Testis (tissue), 3 donors: ENCODE measurements around the gene LRRC17. TPM values are rescaled to one million over a fixed set of nuclear protein-coding genes. Genes with fewer than 3 reads are reported as not detected.

ENCODE experiments used
- DNase-seq: peaks from one replicate; pipeline ENCODE4 v3.0.0-alpha.2; 2019
- H3K27ac ChIP-seq, 2 donors: fragments of 200-600 bp; sonication (generic); one replicate each; pipeline ENCODE4 v1.5.1; 2019
- H3K27me3 ChIP-seq: fragments of 200-600 bp; sonication (generic); one replicate; pipeline ENCODE4 v1.5.1; 2019
- H3K36me3 ChIP-seq: fragments of 200-600 bp; sonication (generic); one replicate; pipeline ENCODE4 v1.5.1; 2017; ENCODE audit warnings: low read depth; ENCODE audit errors: missing control alignments
- H3K4me1 ChIP-seq: fragments of 200-600 bp; sonication (generic); one replicate; pipeline ENCODE4 v1.5.1; 2019
- H3K4me3 ChIP-seq, 2 donors: fragments of 200-600 bp; sonication (generic); one replicate each; pipeline ENCODE4 v1.5.1; 2017 to 2019
- H3K9me3 ChIP-seq: fragments of 200-600 bp; sonication (generic); one replicate; pipeline ENCODE4 v1.5.1; 2017
- CTCF ChIP-seq, 3 experiments: fragments of 450-650 bp in 2 of 3; fragments of 200-600 bp in 1 of 3; sonication (generic) in 1 of 3; IDR thresholded peaks; one replicate each; pipeline ENCODE4 v1.5.1; 2016 to 2019; ENCODE audit warnings: antibody characterized with exemption in 3 of 3, mild to moderate bottlenecking in 2 of 3, moderate library complexity in 1 of 3
- POLR2A ChIP-seq: fragments of 450-650 bp; IDR thresholded peaks from one replicate; pipeline ENCODE4 v1.6.1; 2017; ENCODE audit warnings: antibody characterized with exemption, mild to moderate bottlenecking, moderate library complexity
- WGBS, 2 donors: methylation state at CpG; one replicate each; pipeline ENCODE4 v1.1.5; 2018; 5-methylcytosine and 5-hydroxymethylcytosine counted together
- intact Hi-C: fragments of 100-400 bp; cut with DNase I; formaldehyde crosslinking; loops from one replicate; pipeline ENCODE4 v1.15.1; 2023; ENCODE audit warnings: low total_unique reads
- polyA plus RNA-seq: library from polyadenylated mRNA; stranded (reverse); fragments of 350-450 nt; fragmentation: Illumina TruSeq; extraction: RNeasy Lipid Tissue Mini Kit (QIAGEN cat#74804); gene quantifications from one replicate; pipeline ENCODE4 v1.2.3, GENCODE V29; 2014; ENCODE audit warnings: low read depth, low replicate concordance; ENCODE audit not compliant: insufficient read depth
- total RNA-seq, 2 donors: library from RNA; depleted of rRNA; stranded (reverse); fragments of >200 nt; gene quantifications; one replicate each; pipeline ENCODE4 v1.2.3, GENCODE V29; 2016

LRRC17 gene
- total and polyA plus RNA-seq, 3 donors from 2014 or later: 5.8 to 9.7 (median 8.2) TPM

GRCh38 chr7:102935450-102936115 is 22.8 kb downstream of the LRRC17 start:
- intact Hi-C loops: no loop called here
- no peaks in the 10 kb centered on the region for H3K36me3 ChIP-seq
- 46 to 60% methylated on average over 6 of the region's 6 CpGs for WGBS, 2 donors
- no peaks in the 10 kb centered on the region for H3K27me3 ChIP-seq
- DNase-seq: no peak
- TF ChIP-seq CTCF (IDR thresholded peaks at IDR 0.05) (no peak), POLR2A (no peak)
- no peak overlapping the region for H3K4me3 ChIP-seq
- H3K4me1 ChIP-seq: no peaks in the 10 kb centered on the region
- H3K27ac ChIP-seq: peak overlapping the region; percentile 56 to 72
- H3K9me3 ChIP-seq: no peaks in the 10 kb centered on the region

GRCh38 chr7:102938679-102939078 is 25.9 kb downstream of the LRRC17 start:
- TF ChIP-seq CTCF (IDR thresholded peaks at IDR 0.05) (no peak), POLR2A (no peak)
- Histone ChIP-seq H3K4me1 (peaks cover 11% of the 10 kb centered on the region), H3K4me3 (no peak overlapping the region), H3K27ac (peak overlapping the region in 1 of 2 donors; percentile 14), H3K36me3 (no peaks in the 10 kb centered on the region), H3K27me3 (no peaks in the 10 kb centered on the region), H3K9me3 (no peaks in the 10 kb centered on the region)
- no peak for DNase-seq
- 47 to 73% methylated on average over 1 of the region's 1 CpG for WGBS, 2 donors
- intact Hi-C loops: no loop called here

GRCh38 chr7:102942181-102942866 is 29.5 kb downstream of the LRRC17 start:
- peak overlapping the region; percentile 16 to 72 for H3K27ac ChIP-seq
- no peaks in the 10 kb centered on the region for H3K9me3 ChIP-seq
- WGBS, 2 donors: 36 to 52% methylated on average over 4 of the region's 4 CpGs
- no peak overlapping the region for H3K4me3 ChIP-seq
- no peaks in the 10 kb centered on the region for H3K27me3 ChIP-seq
- intact Hi-C loops: no loop called here
- no peak for DNase-seq
- peaks cover 15% of the 10 kb centered on the region for H3K4me1 ChIP-seq
- TF ChIP-seq POLR2A (no peak), CTCF (IDR thresholded peaks at IDR 0.05) (no peak)
- no peaks in the 10 kb centered on the region for H3K36me3 ChIP-seq

- TF ChIP-seq CTCF (IDR thresholded peaks at IDR 0.05) (no peak), POLR2A (no peak)
- no peaks in the 10 kb centered on the region for H3K36me3 ChIP-seq
- no peak overlapping the region for H3K4me3 ChIP-seq
- H3K27me3 ChIP-seq: no peaks in the 10 kb centered on the region
- DNase-seq: no peak
- no peaks in the 10 kb centered on the region for H3K9me3 ChIP-seq
- peaks cover 15% of the 10 kb centered on the region for H3K4me1 ChIP-seq
- H3K27ac ChIP-seq: peak overlapping the region; percentile 16 to 72
- 32 to 43% methylated on average over 1 of the region's 1 CpG for WGBS, 2 donors
- intact Hi-C loops: no loop called here
These were observed 30.1 kb downstream of the LRRC17 start for GRCh38 chr7:102942868-102943267.
